Natural killer cell (primary cell): ENCODE results near the gene SLC7A4. TPM values are rescaled to one million over a fixed set of nuclear protein-coding genes. Genes with fewer than 3 reads are reported as not detected.

Experiments
- ATAC-seq, 3 donors: fragments of 150-1000 bp in 2 of 3; fragments of 200-7000 bp in 1 of 3; cut with Tn5 transposase; 1 replicate in 1 of 3; 2 replicates in 2 of 3; pipeline ENCODE4 v1.10.0; 2021; ENCODE audit warnings: mild to moderate bottlenecking in 2 of 3, moderate library complexity in 2 of 3
- DNase-seq, 2 donors: peaks; one replicate each; pipeline versions ENCODE4 v3.0.0 to v3.0.0-alpha.2; 2013 to 2021; ENCODE audit warnings: mixed read lengths in 1 of 2
- H3K27ac ChIP-seq: one replicate; pipeline ENCODE4 v1.5.1; 2013; ENCODE audit warnings: mild to moderate bottlenecking, low read length
- H3K27me3 ChIP-seq: one replicate; pipeline ENCODE4 v1.6.1; 2013; ENCODE audit warnings: low read length; ENCODE audit not compliant: control insufficient read depth, insufficient read depth
- H3K36me3 ChIP-seq: one replicate; pipeline ENCODE4 v1.6.1; 2013; ENCODE audit warnings: low read length; ENCODE audit not compliant: control insufficient read depth, insufficient read depth
- H3K4me1 ChIP-seq: one replicate; pipeline ENCODE4 v1.6.1; 2013; ENCODE audit warnings: low read length; ENCODE audit not compliant: control insufficient read depth, insufficient read depth
- H3K4me3 ChIP-seq: one replicate; pipeline ENCODE4 v1.5.1; 2013; ENCODE audit warnings: low read length
- H3K9me3 ChIP-seq: one replicate; pipeline ENCODE4 v1.6.1; 2013; ENCODE audit warnings: low read length; ENCODE audit not compliant: control insufficient read depth, insufficient read depth
- H3K27ac Mint-ChIP-seq, 2 donors: one replicate each; pipeline ENCODE4 v1.8.0; 2022; ENCODE audit warnings: mild to moderate bottlenecking in 2 of 2, mixed read lengths in 2 of 2, moderate library complexity in 1 of 2
- H3K27me3 Mint-ChIP-seq, 2 donors: one replicate each; pipeline ENCODE4 v1.8.0; 2022; ENCODE audit warnings: low read depth in 2 of 2, mixed read lengths in 2 of 2
- H3K36me3 Mint-ChIP-seq: one replicate; pipeline ENCODE4 v1.8.0; 2022; ENCODE audit warnings: mixed read lengths
- H3K4me1 Mint-ChIP-seq, 2 donors: one replicate each; pipeline ENCODE4 v1.8.0; 2022; ENCODE audit warnings: mixed read lengths in 2 of 2
- H3K4me3 Mint-ChIP-seq: one replicate; pipeline ENCODE4 v1.8.0; 2022; ENCODE audit warnings: mild to moderate bottlenecking, moderate library complexity, mixed read lengths
- H3K9me3 Mint-ChIP-seq, 2 donors: one replicate each; pipeline ENCODE4 v1.8.0; 2022; ENCODE audit warnings: mixed read lengths in 2 of 2
- WGBS: methylation state at CpG from one replicate; pipeline ENCODE4 v1.1.7; 2013; ENCODE audit warnings: missing lambda C conversion rate; ENCODE audit not compliant: insufficient coverage; 5-methylcytosine and 5-hydroxymethylcytosine counted together
- intact Hi-C: fragments of 100-400 bp; cut with micrococcal nuclease; formaldehyde crosslinking; loops from one replicate; pipeline ENCODE4 v1.14.2; 2022
- total RNA-seq, 4 donors: library from RNA; stranded (reverse); fragments of 120-200 nt in 1 of 4; gene quantifications; one replicate each; pipeline versions ENCODE4 v1.2.3 to v1.2.4, GENCODE V29; 2013 to 2022
- TF ChIP-seq, protein P1 (sequence below): fragments of 200-600 bp; IDR thresholded peaks from one replicate; pipeline ENCODE4 v1.8.0; 2022; ENCODE audit warnings: antibody characterized with exemption

The SLC7A4 gene
- total RNA-seq, 3 donors from 2014 or later (not counting 1 experiment from before 2014, with no cell fraction given): not detected

DNA sequence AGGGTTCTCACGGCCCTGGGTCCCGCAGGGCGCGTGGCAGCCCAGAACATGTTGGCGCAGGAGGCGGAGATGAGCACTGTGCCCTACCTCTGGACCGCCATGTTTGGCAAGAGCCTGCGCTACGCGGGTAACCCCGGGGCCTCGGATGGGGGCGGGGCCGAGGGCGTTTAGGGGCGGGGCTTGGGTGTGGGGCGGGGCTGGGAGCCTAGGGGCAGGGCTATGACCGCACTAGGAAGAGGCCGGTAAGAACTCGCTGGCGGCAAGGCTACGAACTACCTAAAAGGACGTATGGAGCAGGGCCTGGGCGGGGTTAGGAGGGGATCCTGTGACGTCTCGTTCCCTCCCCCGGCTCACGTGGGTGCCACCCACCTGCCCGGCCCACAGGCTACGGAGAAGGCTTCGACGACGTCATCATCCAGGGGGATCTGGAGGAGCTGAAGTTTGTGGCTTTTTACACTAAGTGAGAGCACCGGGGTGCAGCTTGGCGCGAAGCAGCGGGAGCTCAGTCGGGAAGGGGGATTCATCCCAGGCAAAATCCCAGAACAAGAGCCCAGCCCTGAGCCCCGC lies 53.0 kb downstream of the SLC7A4 start:
- Histone ChIP-seq H3K4me3 (no peak overlapping the region), H3K27ac (no peak overlapping the region), H3K36me3 (no peaks in the 10 kb centered on the region), H3K27me3 (no peaks in the 10 kb centered on the region), H3K9me3 (peaks cover 6% of the 10 kb centered on the region), H3K4me1 (peaks cover 32% of the 10 kb centered on the region)
- H3K27ac Mint-ChIP-seq: peak overlapping the region; percentile 77 to 84
- intact Hi-C loops: no loop called here
- DNase-seq: peak; percentile 53 to 80
- peaks cover 27 to 46% of the 10 kb centered on the region in 2 donors for H3K4me1 Mint-ChIP-seq
- peaks cover 2 to 3% of the 10 kb centered on the region in 2 donors for H3K9me3 Mint-ChIP-seq
- peak; percentile 72 to 82 (median 79) for ATAC-seq
- WGBS: 21% methylated on average over 39 of the region's 39 CpGs
- H3K27me3 Mint-ChIP-seq: no peaks in the 10 kb centered on the region
- peak overlapping the region; percentile 84 for H3K4me3 Mint-ChIP-seq
- no peaks in the 10 kb centered on the region for H3K36me3 Mint-ChIP-seq
- TF ChIP-seq, protein P1, sequence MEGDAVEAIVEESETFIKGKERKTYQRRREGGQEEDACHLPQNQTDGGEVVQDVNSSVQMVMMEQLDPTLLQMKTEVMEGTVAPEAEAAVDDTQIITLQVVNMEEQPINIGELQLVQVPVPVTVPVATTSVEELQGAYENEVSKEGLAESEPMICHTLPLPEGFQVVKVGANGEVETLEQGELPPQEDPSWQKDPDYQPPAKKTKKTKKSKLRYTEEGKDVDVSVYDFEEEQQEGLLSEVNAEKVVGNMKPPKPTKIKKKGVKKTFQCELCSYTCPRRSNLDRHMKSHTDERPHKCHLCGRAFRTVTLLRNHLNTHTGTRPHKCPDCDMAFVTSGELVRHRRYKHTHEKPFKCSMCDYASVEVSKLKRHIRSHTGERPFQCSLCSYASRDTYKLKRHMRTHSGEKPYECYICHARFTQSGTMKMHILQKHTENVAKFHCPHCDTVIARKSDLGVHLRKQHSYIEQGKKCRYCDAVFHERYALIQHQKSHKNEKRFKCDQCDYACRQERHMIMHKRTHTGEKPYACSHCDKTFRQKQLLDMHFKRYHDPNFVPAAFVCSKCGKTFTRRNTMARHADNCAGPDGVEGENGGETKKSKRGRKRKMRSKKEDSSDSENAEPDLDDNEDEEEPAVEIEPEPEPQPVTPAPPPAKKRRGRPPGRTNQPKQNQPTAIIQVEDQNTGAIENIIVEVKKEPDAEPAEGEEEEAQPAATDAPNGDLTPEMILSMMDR: no peak

Other genes with a start within 250 kb of the SLC7A4 start
- 100 to 1,000 TPM; 208 to 233 (median 215) TPM for gene PI4KA, start 173.8 kb downstream of the SLC7A4 start, total RNA-seq
- 10 to 100 TPM; 35.1 to 40.3 (median 36.8) TPM for gene SNAP29, start 173.6 kb downstream of the SLC7A4 start, total RNA-seq
- 10 to 100 TPM; 50.7 to 71.2 (median 67.4) TPM for gene CRKL, start 115.2 kb downstream of the SLC7A4 start, total RNA-seq
- 1 to 10 TPM; 1.5 to 2.3 (median 2.2) TPM for gene AIFM3, start 65.3 kb downstream of the SLC7A4 start, total RNA-seq
- gene LZTR1, start 50.3 kb downstream of the SLC7A4 start, total RNA-seq: 10 to 100 TPM; 71.9 to 85.0 (median 82.0) TPM
- 10 to 100 TPM; 24.1 to 40.0 (median 26.8) TPM for gene THAP7, start 30.4 kb downstream of the SLC7A4 start, total RNA-seq
- gene P2RX6, start 17.4 kb downstream of the SLC7A4 start, total RNA-seq: under 1 TPM; 0.14 to 0.93 (median 0.18) TPM
- under 1 TPM in 1 of 3 donors, not detected in 2; 0.11 TPM for gene LRRC74B, start 13.4 kb upstream of the SLC7A4 start, total RNA-seq